ENCODE data around the gene SBK1.
"Not testable (repeated sequence)": the region's sequence is repeated elsewhere in the genome, so short reads cannot be mapped to it uniquely, and the experiment has no call there.

The SBK1 gene

DNA sequence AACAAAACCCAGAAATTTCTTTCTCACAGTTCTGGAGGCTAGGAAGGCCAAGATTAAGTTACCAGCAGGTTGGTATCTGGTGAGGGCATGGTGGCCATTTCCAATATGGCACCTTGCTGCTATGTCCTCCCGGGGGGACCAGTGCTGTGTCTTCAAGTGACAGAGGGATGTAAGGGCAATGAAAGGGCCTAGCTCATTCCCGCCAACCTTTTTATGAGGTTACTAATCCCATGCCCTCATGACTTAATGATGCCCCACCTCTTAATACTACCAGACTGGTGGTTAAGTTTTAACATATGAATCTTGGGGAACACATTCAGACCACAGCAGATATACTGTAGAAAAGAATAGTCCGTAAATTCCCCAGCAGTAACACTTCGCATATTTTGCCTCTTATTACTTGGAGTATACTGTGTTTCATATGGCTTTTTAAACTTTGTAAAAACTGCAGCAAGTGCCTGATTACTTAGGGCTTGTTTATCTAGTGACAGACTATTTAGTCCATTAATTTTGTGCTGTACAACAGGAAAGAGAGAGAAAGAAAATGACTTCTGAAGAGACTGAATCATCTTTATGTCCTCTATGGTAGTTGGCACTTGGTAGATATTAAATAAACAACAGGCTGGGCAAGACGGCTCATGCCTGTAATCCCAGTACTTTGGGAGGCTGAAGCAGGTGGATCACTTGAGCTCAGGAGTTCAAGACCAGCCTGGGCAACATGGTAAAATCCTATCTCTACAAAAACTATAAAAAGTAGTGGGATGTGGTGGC is 44.8 kb downstream of the SBK1 start:
- not testable (repeated sequence) for H3K27ac ChIP-seq (ENCODE audit: low read depth, low read length); H3K4me1 ChIP-seq (ENCODE audit: control insufficient read depth, insufficient read depth, low read length); H3K4me3 ChIP-seq (ENCODE audit: low read depth, low read length); H3K36me3 ChIP-seq (ENCODE audit: control insufficient read depth, insufficient read depth, low read length); H3K9me3 ChIP-seq (ENCODE audit: control insufficient read depth, insufficient read depth, low read depth, low read length); H3K27me3 ChIP-seq (ENCODE audit: control insufficient read depth, insufficient read depth, low read length); H3K9ac ChIP-seq (ENCODE audit: low read length)

DNA sequence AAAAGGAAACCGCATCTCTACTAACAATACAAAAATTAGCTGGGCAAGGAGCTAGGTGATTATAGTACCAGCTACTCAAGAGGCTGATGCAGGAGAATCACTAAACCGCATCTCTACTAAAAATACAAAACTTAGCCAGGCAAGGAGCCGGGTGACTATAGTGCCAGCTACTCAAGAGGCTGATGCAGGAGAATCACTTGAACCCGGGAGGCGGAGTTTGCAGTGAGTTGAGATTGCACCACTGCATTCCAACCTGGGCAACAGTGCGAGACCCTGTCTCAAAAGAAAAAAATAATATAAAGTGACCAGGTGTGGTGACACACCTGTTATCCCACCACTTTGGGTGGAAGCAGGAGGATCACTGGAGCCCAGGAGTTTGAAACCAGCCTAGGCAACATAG is 45.9 kb downstream of the SBK1 start:
- H3K36me3 ChIP-seq (ENCODE audit: control insufficient read depth, insufficient read depth, low read length); H3K9me3 ChIP-seq (ENCODE audit: control insufficient read depth, insufficient read depth, low read depth, low read length); H3K4me3 ChIP-seq (ENCODE audit: low read depth, low read length); H3K27me3 ChIP-seq (ENCODE audit: control insufficient read depth, insufficient read depth, low read length); H3K9ac ChIP-seq (ENCODE audit: low read length); H3K4me1 ChIP-seq (ENCODE audit: control insufficient read depth, insufficient read depth, low read length); H3K27ac ChIP-seq (ENCODE audit: low read depth, low read length): not testable (repeated sequence)

DNA sequence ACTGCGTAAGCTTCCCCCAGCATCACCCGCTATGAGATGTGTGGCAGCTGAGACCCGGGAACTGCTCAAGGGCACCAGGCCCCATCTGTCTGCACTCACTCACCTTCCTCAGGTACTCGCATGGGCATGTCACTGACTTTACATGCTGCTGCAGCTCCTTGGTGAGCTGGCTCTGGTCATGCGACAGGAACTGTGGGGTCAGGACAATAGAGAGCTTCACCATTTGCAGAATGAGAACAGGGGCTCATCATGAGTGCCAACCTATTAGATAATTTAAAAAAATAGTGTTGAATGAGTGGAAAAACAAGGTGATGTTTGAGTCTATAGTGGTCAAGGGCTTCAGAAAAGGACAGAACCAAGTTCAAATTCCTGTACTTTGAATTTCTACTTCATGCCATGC is 70.3 kb downstream of the SBK1 start:
- not testable (repeated sequence) for H3K4me3 ChIP-seq (ENCODE audit: low read depth, low read length); H3K9ac ChIP-seq (ENCODE audit: low read length); H3K36me3 ChIP-seq (ENCODE audit: control insufficient read depth, insufficient read depth, low read length); H3K4me1 ChIP-seq (ENCODE audit: control insufficient read depth, insufficient read depth, low read length); H3K27ac ChIP-seq (ENCODE audit: low read depth, low read length); H3K9me3 ChIP-seq (ENCODE audit: control insufficient read depth, insufficient read depth, low read depth, low read length); H3K27me3 ChIP-seq (ENCODE audit: control insufficient read depth, insufficient read depth, low read length)

DNA sequence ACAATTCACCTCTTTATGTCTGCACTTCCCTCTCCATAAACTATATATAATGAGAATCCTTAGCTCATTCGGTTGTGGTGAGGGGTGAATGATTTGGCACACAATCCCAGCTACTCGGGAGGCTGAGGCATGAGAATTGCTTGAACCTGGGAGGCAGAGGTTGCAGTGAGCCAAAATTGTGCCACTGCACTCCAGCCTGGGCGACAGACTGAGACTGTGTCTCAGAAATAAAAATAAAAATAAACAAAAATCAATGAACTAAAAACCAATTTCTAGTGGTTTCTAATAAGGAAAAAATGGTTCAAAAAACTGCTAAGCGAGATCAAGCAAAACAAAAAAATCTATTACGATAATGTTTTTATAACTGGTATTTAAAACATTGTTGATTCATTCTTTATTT is 71.1 kb downstream of the SBK1 start, which contains the start of gene NPIPB6:
Gene NPIPB6 (minus strand): TSS at position 101 of the 400 bp plus-strand sequence. CDS start 686 bp downstream, outside the sequence.
- H3K4me3 ChIP-seq (ENCODE audit: low read depth, low read length); H3K27ac ChIP-seq (ENCODE audit: low read depth, low read length); H3K4me1 ChIP-seq (ENCODE audit: control insufficient read depth, insufficient read depth, low read length); H3K9ac ChIP-seq (ENCODE audit: low read length); H3K27me3 ChIP-seq (ENCODE audit: control insufficient read depth, insufficient read depth, low read length); H3K9me3 ChIP-seq (ENCODE audit: control insufficient read depth, insufficient read depth, low read depth, low read length); H3K36me3 ChIP-seq (ENCODE audit: control insufficient read depth, insufficient read depth, low read length): not testable (repeated sequence)

DNA sequence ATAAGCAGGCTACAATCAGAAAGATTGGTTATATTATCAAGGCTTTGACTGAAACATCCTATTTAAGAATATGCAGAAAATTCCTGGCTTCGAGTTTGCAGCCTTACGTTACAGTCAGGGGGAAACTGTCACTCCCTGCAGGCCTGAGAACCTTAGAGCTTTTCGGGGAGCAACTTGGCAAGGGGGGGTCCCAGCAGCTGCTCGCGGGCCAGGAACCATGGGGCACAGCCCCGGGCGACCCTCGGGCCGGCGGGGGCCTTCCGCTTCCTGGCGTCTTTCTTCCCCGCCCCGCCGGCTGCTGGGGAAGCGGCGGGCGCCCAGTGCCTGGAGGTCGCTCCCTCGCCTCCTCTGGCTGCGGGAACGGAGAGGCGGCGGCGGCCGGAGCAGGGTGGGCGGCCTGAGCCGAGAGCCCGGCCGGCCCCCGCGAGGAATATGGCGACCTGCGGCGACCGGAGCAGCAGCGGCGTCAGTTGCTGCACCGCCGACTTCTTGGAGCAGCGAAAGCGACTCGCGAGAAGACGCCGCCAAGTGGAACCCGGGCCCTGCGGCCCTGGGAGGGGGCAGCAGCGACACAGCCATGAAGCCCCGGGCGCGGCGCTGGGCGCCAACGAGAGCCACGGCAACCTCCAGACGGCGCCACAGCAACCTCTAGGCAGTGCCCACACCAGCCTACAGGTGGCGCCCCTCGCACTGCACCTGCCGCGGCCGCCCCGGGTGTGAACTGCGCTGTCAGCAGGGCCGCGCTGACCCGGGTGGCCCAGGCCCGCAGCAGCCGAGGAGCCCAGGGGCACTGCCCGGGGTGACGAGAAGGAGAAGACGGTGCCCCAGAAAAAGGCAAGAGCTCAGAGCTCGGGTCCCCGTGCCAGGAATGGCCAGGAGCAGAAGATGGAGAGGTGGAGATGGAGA is 72.2 kb downstream of the SBK1 start:
- not testable (repeated sequence) for H3K36me3 ChIP-seq (ENCODE audit: control insufficient read depth, insufficient read depth, low read length); H3K27ac ChIP-seq (ENCODE audit: low read depth, low read length); H3K27me3 ChIP-seq (ENCODE audit: control insufficient read depth, insufficient read depth, low read length); H3K4me3 ChIP-seq (ENCODE audit: low read depth, low read length); H3K9ac ChIP-seq (ENCODE audit: low read length); H3K4me1 ChIP-seq (ENCODE audit: control insufficient read depth, insufficient read depth, low read length); H3K9me3 ChIP-seq (ENCODE audit: control insufficient read depth, insufficient read depth, low read depth, low read length)

DNA sequence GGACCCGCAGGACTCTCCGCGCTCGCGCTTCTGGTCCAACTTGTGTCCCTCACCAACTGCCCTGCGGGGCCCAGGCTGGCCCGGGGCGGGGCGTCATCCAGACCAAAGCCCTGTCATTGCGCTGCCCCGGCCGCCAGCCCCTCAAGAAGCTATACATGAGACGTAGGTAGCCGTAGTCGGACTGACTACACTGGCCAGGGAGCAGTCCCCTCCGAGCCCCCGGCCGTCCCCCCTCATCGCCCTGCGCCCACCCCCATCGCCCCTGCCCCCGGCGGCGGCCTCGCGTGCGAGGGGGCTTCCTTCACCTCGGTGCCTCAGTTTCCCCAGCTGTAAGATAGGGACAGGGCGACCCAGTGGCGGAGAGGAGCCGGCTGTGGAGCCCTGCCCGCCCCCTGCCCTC is 75.6 kb downstream of the SBK1 start:
- H3K4me1 ChIP-seq (ENCODE audit: control insufficient read depth, insufficient read depth, low read length); H3K27ac ChIP-seq (ENCODE audit: low read depth, low read length); H3K4me3 ChIP-seq (ENCODE audit: low read depth, low read length); H3K27me3 ChIP-seq (ENCODE audit: control insufficient read depth, insufficient read depth, low read length); H3K9ac ChIP-seq (ENCODE audit: low read length); H3K36me3 ChIP-seq (ENCODE audit: control insufficient read depth, insufficient read depth, low read length); H3K9me3 ChIP-seq (ENCODE audit: control insufficient read depth, insufficient read depth, low read depth, low read length): not testable (repeated sequence)

All from HUES6 (cell line).